ENCODE measurements around the gene TMEM165. TPM values are rescaled to one million over a fixed set of nuclear protein-coding genes. Genes with fewer than 3 reads are reported as not detected.

The TMEM165 gene
- total and polyA plus RNA-seq, 2 donors (not counting 3 experiments of a cell fraction or from before 2014, with no cell fraction given): 144 to 177 TPM

DNA sequence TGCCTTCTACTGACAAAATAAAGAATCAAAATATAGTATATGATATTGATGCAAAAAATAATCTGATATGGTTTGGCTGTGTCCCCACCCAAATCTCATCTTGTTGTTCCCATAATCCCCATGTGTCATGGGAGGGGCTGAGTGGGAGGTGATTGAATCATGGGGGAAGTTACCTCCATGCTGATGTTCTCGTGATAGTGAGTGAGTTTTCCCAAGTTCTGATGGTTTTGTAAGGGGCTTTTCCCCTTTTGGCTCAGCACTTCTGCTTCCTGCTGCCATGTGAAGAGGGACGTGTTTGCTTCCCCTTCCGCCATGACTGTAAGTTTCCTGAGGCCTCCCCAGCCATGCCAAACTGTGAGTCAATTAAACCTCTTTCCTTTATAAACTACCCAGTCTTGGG lies 70.2 kb downstream of the TMEM165 start:
- no peak overlapping the region for H2AFZ ChIP-seq (ENCODE audit: low read depth, low read length)
- H3K79me2 ChIP-seq (ENCODE audit: control insufficient read depth, insufficient read depth, low read length): no peaks in the 10 kb centered on the region
- ChIA-PET CTCF (no interaction called here), POLR2A (no interaction called here)
- H3K27me3 ChIP-seq (ENCODE audit: control insufficient read depth in 2 of 2, insufficient read depth in 2 of 2, low read length in 2 of 2): no peaks in the 10 kb centered on the region
- no peaks in the 10 kb centered on the region for H3K4me1 ChIP-seq (ENCODE audit: control insufficient read depth, extremely low read depth, insufficient read depth, low read length)
- DNase-seq (ENCODE audit: low read depth, low spot score): no peak
- no TSS peak for BruUV-seq (replicated peaks)
- FAIRE-seq: no peak
- no peak overlapping the region for H3K27ac ChIP-seq (ENCODE audit: insufficient read depth, low read depth, low read length)
- TF ChIP-seq EZH2 (IDR thresholded peaks at IDR 0.05; ENCODE audit: borderline replicate concordance, low read depth, low read length, severe bottlenecking) (no peak), FOS (IDR thresholded peaks at IDR 0.05; ENCODE audit: borderline replicate concordance, insufficient read depth, low read length) (no peak), POLR2A (IDR thresholded peaks at IDR 0.05; ENCODE audit: low read depth, low read length) (no peak), GATA2 (IDR thresholded peaks at IDR 0.05; ENCODE audit: insufficient read depth, insufficient read length, low read depth, low read length) (no peak)
- TF ChIP-seq, protein P1, sequence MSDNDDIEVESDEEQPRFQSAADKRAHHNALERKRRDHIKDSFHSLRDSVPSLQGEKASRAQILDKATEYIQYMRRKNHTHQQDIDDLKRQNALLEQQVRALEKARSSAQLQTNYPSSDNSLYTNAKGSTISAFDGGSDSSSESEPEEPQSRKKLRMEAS (IDR thresholded peaks at IDR 0.05; ENCODE audit: insufficient read depth, insufficient read length): no peak
- H3K9me1 ChIP-seq (replicated peaks; ENCODE audit: control insufficient read depth, extremely low read depth, insufficient read depth, low read length): no peaks in the 10 kb centered on the region
- H3K36me3 ChIP-seq (ENCODE audit: control insufficient read depth in 2 of 2, extremely low read depth in 1 of 2, insufficient read depth in 2 of 2, low read length in 2 of 2): peaks cover 4 to 10% of the 10 kb centered on the region in 2 experiments
- no peaks in the 10 kb centered on the region for H3K9me3 ChIP-seq (replicated peaks; ENCODE audit: control insufficient read depth, insufficient read depth, low read length)
- dilution Hi-C loops (cut with MboI; ENCODE audit: extremely low pct_ligation_motif_present, low sequenced_read_pairs): no loop called here
- no peak overlapping the region for H3K4me3 ChIP-seq (replicated peaks in 1 of 3; ENCODE audit: insufficient read depth in 1 of 3, low read depth in 1 of 3, low read length in 3 of 3)
- no peak overlapping the region for H3K4me2 ChIP-seq (ENCODE audit: insufficient read depth, low read length)
- H4K20me1 ChIP-seq (replicated peaks; ENCODE audit: control insufficient read depth, extremely low read depth, insufficient read depth, low read length): no peaks in the 10 kb centered on the region
- H3K9ac ChIP-seq (replicated peaks; ENCODE audit: extremely low read depth, insufficient read depth, low read length): no peak overlapping the region
- intact Hi-C loops (cut with micrococcal nuclease): no loop called here

DNA sequence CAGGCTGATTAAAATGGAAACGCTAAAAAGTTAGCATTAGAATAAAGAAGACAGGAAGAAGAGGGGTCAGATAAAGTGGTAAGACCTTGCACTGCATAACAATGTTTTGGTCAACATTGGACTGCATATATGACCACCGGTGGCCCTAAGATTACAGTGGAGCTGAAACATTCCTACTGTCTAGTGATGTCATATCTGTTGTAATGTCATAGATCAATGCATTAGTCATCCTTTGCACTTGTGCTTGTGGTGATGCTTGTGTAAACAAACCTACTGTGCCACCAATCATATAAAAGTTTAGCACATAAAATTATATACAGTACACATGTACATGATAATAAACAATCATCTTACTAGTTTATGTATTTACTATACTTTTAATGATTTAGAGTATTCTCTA lies 73.0 kb downstream of the TMEM165 start:
- intact Hi-C loops (cut with micrococcal nuclease) (no loop called here), dilution Hi-C loops (cut with MboI; ENCODE audit: extremely low pct_ligation_motif_present, low sequenced_read_pairs) (no loop called here)
- Histone ChIP-seq H3K9me3 (replicated peaks; ENCODE audit: control insufficient read depth, insufficient read depth, low read length) (no peaks in the 10 kb centered on the region), H3K27me3 (ENCODE audit: control insufficient read depth in 2 of 2, insufficient read depth in 2 of 2, low read length in 2 of 2) (no peaks in the 10 kb centered on the region), H2AFZ (ENCODE audit: low read depth, low read length) (no peak overlapping the region), H3K27ac (ENCODE audit: insufficient read depth, low read depth, low read length) (no peak overlapping the region), H3K4me1 (ENCODE audit: control insufficient read depth, extremely low read depth, insufficient read depth, low read length) (no peaks in the 10 kb centered on the region), H4K20me1 (replicated peaks; ENCODE audit: control insufficient read depth, extremely low read depth, insufficient read depth, low read length) (no peaks in the 10 kb centered on the region), H3K79me2 (ENCODE audit: control insufficient read depth, insufficient read depth, low read length) (no peaks in the 10 kb centered on the region), H3K4me2 (ENCODE audit: insufficient read depth, low read length) (no peak overlapping the region), H3K36me3 (ENCODE audit: control insufficient read depth in 2 of 2, extremely low read depth in 1 of 2, insufficient read depth in 2 of 2, low read length in 2 of 2) (peaks cover 4 to 7% of the 10 kb centered on the region in 2 experiments), H3K9me1 (replicated peaks; ENCODE audit: control insufficient read depth, extremely low read depth, insufficient read depth, low read length) (no peaks in the 10 kb centered on the region), H3K4me3 (replicated peaks in 1 of 3; ENCODE audit: insufficient read depth in 1 of 3, low read depth in 1 of 3, low read length in 3 of 3) (no peak overlapping the region), H3K9ac (replicated peaks; ENCODE audit: extremely low read depth, insufficient read depth, low read length) (no peak overlapping the region)
- ChIA-PET CTCF (interaction anchor here (2.2 kb wide), 1 partner anchor 11 kb away, joined by 6 read pairs; no protein-coding TSS in a partner anchor), POLR2A (no interaction called here)
- peak; percentile 65 for TF ChIP-seq JUN (IDR thresholded peaks at IDR 0.05; ENCODE audit: borderline replicate concordance, insufficient read depth, insufficient read length, low read depth)
- peak; percentile 21 for TF ChIP-seq FOS (IDR thresholded peaks at IDR 0.05; ENCODE audit: borderline replicate concordance, insufficient read depth, low read length)
- no peak for TF ChIP-seq POLR2AphosphoS5 (IDR thresholded peaks at IDR 0.05; ENCODE audit: insufficient read depth, low read depth, low read length)
- TF ChIP-seq MYC (IDR thresholded peaks at IDR 0.05; ENCODE audit: low read depth, low read length): no peak
- DNase-seq (ENCODE audit: low read depth, low spot score) (peak; percentile 11), FAIRE-seq (no peak)
- no TSS peak for BruUV-seq (replicated peaks)

Data from endothelial cell of umbilical vein (primary cell).